Measurements from ENCODE around the gene CDH2.

Gene CDH2

DNA sequence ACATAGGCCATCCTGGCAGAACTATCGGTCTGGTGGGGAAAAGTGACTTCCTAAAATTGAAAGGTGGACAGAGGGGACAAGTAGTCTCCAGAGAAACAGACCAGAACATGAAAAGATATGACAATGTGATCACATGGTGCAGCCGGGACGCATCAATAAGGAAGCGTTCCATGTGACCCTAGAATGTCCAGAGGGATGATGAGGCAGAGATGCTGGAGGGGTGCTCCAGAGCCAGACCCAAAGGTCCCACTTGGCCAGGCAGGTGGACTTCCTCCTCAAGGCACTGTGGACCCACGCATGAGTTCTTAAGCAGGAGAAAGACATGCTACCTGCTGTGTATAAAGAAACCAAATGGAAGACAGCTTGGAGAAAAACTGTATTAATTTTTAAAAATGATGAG, 50.2 kb downstream of the CDH2 start:
- no peak for DNase-seq

DNA sequence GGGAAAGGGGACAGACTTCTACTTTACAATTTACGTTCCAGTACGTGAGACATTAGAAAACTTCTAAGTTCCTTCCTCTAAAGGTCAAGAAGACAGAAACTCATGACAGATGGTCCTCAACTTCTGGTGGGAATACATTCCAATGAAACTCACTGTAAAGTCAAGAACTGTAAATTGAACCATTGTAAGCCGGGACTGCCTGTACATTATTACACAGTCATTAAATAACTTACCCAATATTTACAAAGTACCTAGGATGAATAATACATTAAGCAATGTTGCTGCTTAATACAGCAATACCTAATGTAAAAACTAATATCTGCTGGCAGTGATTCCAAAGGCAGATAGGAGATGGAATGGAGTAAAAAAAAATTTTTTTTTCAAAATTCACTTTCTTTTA, 51.9 kb downstream of the CDH2 start:
- DNase-seq: no peak

DNA sequence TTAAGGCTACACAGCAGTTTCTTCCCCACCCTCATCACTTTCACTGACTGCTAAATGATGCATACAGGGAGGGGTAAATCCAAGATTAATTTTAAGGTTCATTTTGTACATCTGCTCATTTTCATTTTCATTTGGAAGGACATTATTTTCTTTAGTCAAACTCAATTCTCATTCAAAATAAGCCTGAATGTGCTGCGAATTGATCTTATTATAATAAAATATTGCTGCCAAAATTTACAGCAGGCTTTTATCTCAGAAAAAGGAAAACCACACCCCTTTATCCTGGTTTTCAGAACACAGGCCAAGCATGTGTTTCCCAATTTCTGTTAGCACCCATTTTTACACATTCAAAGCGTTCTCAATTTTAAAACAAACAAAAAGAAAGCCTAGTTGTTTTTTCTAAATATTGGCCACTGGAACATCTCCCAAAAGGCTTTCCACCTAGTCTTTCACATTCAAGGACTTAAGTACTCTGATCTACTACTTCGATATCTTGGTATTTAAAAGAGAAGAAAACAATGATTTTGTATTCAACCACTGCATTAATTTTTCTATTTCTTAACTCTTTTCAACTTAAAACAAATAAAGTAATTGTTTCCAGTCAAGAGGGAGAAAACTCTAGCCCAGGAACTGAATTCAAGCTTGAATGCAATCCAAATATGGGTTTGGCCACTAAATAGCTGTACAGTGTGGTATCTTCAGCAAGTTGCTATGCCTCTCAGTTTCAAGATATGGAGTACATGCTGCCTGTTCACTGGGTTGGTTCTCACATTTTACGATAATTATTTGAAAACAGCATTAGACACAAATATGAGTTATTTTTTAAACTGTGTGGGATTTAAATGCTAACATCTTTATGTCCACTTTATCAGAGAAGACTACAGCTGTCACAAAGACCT, 52.5 kb downstream of the CDH2 start:
- DNase-seq: no peak

DNA sequence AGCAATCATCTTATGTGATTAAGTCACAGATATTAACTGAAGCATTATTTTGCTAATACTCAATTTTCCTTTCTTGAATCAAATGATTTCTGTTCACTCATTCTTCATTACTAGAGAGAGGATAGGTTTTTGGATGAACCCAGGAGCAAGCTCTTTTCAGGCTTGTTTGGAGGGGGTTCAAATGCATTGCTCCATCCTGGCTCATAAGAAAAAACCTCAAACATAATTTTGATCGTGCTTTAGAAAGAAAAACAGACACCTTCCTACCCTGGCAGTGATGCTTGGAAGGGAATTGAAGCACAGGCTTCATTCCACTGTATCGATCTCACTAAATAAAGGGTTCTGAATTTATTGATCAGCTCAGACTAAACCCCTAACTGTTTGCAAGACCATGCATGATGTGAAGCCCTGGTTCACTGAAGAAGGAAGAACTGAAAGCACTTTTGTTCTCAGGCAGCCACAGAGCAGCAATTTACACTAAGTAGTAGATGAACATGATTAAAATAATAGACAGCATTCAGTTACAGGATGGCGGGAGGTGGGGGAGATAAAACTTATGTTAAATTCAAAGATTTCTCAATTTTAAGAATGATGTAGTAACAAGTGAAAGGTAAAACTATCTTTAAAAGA, 53.4 kb downstream of the CDH2 start:
- no peak for DNase-seq

DNA sequence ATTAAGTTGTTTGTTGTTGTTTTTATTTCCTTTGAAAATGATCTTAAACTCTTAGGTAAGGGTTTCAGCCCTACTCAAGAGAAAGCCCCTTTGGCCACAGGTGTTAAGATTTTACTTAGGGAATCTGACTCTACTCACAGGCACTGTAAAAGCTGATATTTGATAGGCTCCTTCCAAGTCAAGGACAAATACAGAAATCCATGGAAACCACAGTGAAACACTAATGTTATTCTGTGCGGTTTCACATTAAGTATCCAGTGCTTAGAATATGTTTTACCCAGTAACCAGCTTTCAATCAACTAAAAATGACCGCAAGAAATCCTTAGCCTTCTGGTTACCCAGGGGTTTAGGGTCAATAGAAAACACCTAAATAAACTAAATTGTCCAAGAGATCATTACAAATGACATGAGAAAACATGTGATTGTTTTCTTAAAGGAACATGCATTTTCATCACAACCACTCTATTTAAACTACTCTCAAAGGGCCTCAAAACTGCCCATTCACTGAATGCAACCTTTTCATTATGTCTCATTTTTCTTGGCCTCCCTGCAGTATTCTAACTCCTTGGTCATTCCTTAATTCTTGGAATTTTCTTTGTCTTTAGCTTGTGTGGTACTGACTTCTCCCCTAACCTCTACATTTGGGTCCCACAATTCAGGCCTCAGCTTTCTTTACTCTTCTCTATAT, 56.0 kb downstream of the CDH2 start:
- DNase-seq: no peak

DNA sequence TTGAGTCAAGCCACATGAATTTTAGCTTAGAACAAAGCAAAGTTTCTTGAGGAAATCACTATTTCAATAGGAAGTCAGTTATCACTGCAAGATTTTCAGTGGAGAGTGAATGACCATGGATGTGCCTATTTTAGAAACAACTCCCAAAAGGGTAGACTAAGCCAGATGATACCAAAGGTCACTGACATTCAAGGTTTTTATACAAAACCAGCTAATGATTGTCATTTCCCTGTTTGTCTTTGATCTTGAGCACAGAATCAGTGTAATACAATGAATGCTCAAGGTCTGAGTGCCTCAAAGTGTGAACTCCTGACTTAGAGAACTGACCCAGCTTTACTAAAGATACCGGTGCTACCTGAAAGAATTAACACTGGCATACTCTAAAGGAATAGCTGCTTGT, 60.5 kb downstream of the CDH2 start:
- DNase-seq: no peak

DNA sequence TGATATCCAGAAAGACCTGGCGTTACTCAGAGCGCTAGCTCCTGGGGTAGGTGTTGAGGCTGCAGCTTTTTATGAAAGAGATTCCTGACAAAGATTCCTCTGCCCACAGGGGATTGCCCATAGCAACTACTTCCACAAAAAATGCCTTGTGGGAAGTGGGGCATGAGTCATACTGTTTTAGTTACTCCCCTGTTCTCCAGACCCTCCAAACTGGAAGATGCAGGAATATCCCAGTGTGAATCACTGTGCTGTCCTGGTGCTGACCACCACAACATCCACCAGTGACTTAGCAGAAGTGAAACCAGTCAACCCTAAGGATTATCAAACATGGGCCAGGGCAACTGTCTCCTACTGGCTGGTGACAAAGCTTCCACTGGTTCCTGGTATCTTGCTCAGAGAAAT, 61.8 kb downstream of the CDH2 start:
- no peak for DNase-seq

DNA sequence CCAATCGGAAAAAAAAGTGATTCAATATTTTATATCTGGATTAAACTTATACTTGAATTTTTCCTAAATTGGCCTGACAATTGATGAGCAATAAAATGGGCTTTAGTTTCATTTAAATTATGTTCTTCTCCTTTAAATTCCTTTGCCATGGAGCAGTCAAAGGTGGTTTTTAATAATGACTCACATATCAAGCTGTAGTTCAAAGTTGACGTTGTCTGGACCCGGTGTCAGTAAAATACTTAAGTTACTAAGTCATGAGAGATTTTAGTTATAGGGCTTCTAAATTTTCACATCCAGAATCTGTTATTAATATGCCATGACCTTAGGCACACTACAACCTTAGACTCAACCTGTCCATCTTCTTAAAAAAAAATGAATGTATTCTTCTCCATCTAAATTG, 62.5 kb downstream of the CDH2 start:
- no peak for DNase-seq

DNA sequence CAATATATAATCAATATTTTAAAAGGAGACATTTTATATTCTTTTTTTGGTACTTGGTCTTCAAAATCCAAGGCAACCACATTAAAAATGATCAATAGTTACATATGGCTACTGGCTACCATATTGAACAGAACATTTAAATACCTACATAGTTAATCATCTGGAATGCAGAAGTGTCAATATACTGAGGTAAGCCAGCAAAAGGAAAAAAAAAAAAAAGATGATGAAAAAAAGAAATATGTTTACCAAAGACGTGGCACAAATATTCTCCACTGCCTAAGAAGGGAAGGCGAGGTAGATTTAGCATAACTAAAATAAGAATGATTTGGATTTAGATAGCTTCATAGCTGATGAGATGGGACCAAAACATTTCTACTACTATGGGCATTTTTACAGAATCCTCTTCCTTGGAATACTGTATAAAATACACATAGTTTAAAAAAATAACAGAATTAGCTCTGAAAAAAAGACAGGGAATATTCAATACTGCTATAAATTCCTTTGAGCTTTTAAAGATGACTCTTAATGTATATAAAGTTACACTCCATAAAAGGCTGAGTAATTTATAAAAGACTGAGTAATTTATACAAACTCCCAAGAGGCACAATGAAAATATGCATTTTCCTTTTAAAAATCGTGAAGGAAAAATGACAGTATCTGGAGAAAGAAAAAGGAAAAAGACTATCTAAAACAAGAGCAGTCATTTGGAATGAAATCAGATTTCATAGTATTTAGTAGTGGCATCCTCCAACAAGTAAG, 63.5 kb downstream of the CDH2 start:
- DNase-seq: no peak

DNA sequence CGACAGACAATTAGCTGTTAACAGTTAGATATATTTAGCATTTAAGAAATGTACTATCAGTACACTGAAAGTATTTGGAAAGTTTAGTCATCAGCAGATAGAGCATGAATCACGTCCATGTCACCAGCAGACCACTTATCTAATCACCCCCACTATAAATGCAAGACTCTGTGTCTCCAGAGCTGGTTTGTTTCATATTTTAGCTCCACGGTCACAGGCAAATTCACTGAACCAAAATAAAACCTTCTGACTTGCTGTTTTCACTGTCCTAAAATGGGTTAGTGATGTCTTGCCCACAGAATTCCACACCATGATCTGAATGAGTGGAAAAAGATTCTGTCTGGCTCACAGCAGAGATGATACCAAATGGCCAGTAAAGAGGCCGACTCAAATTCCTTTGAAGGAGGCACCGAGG, 64.9 kb downstream of the CDH2 start:
- no peak for DNase-seq

DNA sequence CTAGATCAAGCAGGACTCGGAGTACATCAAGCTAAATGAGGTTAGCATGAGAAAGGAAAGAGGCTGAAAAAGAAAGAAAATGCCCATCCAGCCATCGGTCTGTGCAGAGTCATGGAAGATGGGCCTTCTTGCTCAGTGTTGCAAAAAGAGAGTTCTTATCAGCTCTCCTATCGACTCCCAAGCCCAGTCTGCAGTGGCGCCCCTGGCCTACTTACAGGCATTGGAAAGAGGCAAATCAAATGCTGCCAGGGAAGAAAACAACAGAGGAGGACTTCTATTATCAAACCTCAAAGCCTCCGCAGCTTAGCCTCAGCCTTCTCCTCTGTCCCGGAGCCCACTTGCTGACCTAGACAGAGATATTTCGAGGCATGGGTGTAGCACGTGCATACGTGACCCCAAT, 66.0 kb downstream of the CDH2 start:
- DNase-seq: no peak

DNA sequence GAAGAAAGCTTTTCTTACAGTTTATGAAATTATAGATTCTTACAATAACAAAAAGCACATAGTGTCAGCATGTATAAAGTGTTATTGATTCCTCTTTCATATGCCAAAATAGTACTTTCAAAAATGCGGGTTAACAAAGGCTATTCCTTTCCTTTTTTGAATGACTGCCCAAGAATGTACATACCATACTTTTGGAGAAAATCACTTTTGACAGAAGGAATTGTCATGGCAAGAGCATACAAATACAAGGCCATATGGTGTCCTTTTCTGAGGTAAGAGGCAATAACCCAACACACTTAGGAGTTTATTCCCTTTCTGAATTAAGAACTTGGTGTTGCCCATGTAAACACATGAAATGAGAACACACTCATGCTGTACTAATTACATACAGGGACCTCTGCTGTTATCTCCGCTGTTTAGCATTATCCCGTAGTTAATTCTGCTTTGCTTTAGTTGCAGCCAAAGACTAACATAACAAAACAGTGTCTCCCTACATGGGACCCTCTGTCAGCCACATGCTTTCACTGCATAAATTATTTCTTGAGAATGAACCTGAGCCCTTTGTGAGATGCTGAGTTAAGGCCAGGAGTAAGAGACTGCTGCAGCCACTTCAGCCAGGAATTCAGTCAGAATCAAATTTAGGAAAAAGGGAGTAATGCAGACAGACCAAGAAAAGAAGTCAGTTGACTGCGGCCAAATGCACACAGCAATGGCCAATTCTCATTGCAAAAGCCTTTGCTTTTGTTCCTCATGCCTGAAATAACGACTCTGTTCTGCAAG, 67.0 kb downstream of the CDH2 start:
- DNase-seq: no peak

DNA sequence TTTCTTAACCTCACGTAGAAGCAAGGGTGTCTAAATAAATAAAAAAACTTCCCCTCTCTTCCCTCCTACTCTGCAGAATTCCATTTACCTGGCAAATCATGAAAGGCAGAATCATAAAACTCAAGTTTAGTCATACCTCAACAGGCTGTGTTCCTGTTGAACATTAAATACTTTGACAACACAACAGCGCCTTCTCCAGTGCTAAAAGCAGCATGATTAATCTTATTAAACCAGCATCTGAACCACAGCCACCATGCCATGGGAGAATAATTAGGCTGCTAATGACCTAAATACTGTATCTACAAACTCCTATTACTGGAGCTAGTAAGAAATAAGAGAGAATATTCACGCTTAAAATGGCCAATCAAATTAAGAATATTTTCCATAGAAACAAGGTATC, 68.1 kb downstream of the CDH2 start:
- DNase-seq: no peak

DNA sequence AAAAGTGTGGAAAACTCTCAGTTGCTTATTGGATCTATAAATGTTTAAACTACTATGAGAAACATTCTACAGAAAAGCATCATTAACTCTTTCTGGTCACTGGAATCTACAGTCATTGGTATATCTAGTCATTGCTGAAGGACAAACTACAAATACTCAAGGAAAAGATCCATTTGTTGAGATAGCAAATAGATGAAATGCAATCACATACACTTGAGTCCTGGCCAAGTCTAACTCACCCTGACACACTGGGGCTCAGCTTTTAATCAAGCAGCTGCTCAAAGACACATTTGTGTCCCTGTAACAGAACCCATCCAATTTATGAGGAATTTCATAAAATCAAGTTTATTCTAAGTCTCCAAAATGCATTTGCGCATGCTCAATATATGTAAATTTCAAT, 68.7 kb downstream of the CDH2 start:
- DNase-seq: no peak

DNA sequence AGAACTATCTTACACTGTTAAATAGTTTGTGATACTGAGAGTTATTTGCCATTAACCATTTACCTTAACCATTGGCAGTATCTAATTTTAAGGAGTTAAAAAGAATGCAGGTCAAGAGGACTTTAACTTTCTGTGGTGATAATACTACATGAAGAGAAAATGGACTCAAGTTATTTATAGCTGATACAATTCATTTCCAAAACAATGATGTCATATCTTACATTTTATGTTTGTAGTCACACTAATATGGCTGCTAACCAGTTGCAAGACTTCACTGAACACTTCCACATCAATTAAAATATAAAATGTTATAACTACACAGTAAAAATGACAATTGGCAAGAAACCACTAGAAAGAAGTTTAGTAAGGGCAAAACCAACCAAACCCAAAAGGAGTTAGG, 77.7 kb downstream of the CDH2 start:
- DNase-seq: no peak

DNA sequence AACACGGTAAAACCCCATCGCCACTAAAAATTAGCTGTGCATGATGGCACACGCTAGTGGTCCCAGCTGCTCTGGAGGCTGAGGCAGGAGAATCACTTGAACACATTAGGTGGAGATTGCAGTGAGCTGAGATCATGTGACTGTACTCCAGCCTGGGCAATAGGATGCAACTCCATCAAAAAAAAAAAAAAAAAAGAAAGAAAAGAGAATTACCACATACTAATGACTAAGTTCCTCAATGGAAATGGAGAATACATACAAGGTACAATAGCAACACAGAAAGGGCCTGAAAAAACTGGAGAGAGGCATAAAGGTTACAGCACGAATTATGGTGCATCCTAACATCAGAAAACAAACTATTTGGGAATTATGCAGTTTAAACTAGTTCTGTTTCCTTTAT, 81.3 kb downstream of the CDH2 start:
- DNase-seq: no peak

DNA sequence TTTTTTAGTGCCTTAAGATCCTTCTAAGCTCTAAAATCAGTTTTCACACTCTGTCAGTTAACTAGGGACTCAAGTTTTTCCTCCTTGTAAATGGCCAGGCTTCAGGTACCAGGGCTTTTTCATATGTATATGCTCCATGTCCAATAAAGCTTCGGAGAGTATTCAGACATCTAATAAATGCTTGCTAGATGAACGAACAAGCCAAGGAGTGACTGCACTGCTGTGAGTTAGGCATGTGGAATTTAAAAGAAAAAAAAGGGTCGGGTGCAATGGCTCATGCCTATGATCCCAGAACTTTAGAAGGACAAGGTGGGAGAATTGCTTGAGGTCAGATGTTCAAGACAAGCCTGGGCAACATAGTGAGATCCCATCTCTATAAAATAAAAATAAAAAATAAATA, 81.9 kb downstream of the CDH2 start:
- no peak for DNase-seq

DNA sequence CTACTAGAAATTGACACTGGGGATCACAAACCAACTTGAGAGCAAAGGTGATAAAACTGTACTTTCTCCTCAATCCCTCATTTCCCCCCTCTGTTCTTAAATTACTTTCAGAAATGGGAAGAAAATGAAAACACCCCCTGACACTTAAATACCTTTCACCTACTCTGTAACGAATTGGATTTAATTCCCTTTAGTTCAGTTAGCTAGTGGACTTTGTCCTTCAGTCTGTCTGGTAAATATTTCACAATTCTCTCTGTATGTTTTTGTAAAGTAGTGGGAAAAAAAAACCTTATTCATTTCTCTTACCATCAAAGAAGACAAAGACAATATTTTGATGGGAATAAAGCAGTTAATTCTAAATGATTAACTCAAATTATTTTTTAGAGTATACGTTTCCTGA, 85.7 kb downstream of the CDH2 start:
- no peak for DNase-seq

DNA sequence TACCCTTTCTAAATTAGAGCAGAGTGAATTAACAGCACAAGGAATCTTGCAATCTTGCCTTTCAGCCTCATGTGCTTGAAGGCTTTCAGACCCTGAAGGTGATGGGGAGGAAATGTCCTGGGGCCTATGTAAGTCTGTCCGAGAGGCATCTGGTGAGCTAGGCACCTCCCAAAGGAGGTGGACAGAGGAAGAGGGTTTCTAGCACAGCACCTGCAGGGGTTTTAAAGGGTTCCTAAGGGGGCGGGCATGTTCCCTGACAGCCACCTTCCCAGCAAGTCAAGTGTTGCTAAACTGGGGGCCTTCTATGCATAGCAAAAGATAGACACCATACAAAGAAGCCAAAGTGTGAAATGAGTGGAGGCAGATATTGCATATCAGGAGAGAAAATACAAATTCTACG, 88.5 kb downstream of the CDH2 start:
- no peak for DNase-seq

DNA sequence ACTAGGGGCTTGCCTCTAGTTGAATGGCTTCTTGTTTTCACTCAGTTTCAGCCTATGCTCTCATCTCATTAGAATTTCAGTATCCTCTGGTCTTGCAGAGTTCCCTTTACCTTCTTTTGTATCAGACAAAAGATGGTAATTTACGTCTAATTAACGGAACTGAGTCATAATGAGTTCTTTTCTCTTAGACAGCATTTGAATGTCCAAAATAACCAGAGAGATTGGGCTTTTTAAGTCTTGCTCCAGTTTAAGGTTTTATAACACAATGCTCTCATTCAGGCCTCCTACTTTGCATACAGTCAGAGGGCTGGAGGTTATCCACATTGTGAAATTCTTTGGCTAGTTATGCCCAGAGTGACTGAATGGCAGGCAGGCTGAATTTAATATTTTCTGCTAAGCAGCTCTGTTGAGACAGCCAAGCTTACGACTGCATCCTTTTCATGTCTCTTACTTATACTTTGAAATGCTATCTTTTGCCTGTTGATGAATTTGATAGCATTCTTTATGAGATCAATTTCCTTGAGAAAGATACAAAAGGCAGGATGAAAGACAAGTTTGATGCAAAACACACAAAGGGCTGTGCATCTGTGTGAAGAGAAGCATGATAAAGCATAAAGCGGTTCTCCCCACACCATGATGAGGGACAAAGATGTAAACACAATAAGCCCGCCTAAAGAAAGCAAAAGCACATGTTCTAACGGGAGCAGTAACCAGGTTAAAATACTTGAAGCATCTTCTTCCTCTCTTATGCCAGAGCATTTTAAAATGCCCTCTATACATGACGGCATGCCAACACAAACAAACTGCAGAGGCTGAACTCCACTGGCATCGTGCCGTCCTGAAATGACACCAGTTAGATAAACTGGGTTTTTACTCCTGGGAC, 90.0 kb downstream of the CDH2 start:
- DNase-seq: no peak

DNA sequence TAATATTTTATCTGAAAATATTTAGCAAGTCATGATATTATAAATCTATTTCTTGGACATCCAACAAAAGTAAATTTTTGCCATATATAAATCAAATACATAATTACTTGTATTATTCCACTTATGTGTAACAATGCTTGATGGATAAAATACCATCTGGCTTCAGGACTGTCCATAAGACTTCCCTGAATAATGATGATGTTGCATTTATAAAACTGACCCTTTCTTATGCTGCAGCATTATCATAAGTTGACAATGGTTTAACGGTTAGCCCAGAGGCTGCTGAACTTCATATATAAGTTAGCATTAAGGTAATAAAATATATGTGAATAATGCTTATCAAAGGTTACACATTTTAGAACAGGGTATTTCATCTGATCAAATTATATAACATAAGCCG, 95.4 kb downstream of the CDH2 start:
- no peak for DNase-seq

Measured in hematopoietic multipotent progenitor cell treated with erythropoietin and hydrocortisone succinate and interleukin-3 and kit ligand, for 8 days (in vitro differentiated cells).